CD4-positive, alpha-beta T cell treated with Interleukin-6 for 4 hours (primary cell): ENCODE results near the gene KIZ.

Source experiments
- DNase-seq: peaks from one replicate; pipeline ENCODE4 v3.0.0-alpha.2; 2020; ENCODE audit warnings: mixed read lengths

KIZ gene

GRCh38 chr20:21105429-21106170 is 20.3 kb upstream of the KIZ start:
- peak; percentile 4 for DNase-seq

DNA sequence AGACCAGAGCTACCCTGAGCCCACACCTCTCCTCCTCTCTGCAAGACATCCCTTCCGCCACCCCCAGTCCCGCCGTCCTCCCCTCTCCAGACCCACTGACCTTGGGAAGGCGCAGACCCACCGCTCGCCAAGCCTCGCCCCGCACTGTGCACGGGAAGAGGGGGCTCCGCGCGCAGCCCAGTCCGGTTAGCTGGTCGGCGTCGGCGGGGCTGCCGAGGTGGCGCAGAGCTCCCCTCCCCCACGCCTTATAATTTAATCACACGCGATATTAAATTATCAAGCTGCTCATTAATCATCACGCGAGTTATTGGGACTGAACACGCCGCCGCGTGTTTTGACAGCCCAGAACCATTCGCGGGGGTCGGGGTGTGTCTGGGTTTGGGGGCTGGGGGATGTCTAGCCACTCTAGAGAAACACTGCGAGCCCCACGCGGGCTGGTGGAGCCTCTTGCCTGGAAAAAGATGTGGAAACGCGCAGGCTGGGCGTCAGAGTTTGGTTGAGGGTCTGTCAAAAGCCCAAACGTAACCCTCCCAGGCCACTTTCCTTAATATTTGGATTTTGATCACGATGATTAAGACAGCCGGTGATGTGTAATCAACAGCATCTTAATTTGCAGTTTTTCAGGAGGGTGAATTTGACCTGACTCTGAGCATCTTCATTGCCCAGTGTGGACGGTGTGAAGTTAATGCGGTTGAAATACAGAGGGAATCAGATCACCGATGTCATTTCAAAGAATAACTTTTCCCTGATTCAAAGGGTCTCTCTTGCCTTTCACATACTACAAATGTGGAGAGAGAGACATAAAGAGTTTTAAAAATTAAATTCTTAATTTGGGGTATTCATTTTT is 19.5 kb upstream of the KIZ start, which contains the start of gene LINC00237:
Gene LINC00237 (minus strand): TSS at position 188 of the 847 bp plus-strand sequence.
- peak; percentile 3 for DNase-seq

DNA sequence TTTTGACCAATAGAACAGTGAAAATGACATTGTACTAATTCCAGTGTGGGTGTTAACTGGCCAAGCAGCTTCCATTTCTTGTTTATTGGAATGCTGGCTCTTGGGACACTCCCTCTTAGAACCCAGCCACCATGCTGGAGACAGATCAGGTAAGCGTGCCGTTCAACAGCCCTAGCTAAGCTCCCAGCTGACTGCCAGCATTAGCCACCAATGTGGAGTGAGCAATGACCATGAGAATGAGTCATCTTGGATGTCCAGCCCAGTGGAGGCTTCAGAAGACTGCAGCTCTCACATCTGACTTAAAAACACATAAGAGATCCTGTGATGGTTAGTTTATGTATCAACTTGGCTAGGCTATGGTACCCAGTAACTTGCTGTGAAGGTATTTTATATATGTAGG is 16.7 kb upstream of the KIZ start:
- no peak for DNase-seq

DNA sequence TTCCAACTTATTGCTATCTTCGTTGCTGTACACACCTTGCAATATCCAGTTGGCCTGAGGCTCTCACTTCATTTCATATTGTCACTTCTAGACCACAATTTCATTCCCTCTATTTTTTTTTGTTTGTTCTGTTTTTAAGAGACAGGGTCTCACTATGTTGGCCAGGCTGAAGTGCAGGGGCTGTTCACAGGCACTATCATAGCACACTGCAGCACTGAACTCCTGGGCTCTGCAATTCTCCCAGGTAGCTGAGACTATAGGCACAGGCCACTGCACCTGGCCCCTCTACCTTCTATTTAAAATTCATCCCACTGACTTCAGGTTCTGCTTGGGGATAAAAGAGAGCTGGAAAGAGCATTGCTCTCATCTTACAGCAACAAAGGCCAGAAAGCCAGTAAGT is 15.1 kb upstream of the KIZ start:
- DNase-seq: no peak

DNA sequence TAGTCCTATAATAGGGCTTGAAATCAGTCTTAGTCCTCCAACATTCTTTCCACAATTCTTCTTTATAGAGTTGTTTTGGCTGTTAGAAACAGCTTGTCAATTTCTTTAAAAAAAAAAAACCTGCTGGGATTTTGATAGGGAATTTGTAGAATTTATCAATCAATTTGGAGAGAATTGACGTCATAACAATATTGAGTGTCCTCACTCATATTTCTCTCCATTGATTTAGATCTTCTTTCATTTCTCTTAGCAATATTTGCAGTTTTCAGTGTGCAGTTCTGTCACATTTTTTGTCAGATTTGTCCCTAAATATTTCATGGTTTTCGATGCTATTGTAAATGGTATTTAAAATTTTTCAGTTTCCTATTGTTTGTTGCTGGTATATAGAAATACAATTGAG is 14.5 kb upstream of the KIZ start:
- no peak for DNase-seq

- no peak for DNase-seq
These were observed 12.2 kb upstream of the KIZ start for GRCh38 chr20:21113697-21114096.

DNA sequence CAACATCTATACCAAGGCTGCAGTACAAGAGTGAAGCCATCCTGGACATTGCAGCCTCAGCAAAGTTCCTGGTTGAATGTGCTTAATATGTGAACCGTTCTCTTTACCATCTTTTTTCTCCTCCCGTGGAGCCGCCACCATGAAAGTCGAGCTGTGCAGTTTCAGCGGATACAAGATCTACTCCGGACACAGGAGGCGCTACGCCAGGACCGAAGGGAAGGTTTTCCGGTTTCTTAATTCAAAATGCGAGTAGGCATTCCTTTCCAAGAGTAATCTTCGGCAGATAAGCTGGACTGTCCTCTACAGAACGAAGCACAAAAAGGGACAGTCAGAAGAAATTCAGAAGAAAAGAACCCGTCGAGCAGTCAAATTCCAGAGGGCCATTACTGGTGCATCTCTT is 11.3 kb upstream of the KIZ start:
- no peak for DNase-seq

DNA sequence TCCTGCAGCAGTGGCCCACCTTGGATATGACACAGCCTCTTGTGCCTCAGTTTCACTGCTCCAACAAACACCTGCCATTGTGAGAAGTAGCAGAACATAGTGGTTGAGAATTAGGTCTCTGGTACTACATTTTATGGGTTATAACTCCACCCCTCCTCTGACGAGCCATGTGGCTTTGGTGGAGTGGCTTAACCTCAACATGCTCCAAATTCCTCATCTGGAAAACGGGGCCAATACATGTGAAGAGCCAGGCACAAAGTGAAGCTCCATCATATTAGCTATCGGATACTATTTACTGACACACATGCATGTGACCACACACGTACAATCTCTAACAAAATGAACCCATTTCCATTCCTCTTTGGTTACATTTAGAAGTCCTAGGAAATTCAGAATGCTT is 8.4 kb upstream of the KIZ start:
- no peak for DNase-seq

GRCh38 chr20:21118138-21118537 is 7.7 kb upstream of the KIZ start:
- DNase-seq: no peak

GRCh38 chr20:21118782-21119181 is 7.1 kb upstream of the KIZ start:
- no peak for DNase-seq

GRCh38 chr20:21124190-21124589 is 1.7 kb upstream of the KIZ start:
- DNase-seq: no peak

DNA sequence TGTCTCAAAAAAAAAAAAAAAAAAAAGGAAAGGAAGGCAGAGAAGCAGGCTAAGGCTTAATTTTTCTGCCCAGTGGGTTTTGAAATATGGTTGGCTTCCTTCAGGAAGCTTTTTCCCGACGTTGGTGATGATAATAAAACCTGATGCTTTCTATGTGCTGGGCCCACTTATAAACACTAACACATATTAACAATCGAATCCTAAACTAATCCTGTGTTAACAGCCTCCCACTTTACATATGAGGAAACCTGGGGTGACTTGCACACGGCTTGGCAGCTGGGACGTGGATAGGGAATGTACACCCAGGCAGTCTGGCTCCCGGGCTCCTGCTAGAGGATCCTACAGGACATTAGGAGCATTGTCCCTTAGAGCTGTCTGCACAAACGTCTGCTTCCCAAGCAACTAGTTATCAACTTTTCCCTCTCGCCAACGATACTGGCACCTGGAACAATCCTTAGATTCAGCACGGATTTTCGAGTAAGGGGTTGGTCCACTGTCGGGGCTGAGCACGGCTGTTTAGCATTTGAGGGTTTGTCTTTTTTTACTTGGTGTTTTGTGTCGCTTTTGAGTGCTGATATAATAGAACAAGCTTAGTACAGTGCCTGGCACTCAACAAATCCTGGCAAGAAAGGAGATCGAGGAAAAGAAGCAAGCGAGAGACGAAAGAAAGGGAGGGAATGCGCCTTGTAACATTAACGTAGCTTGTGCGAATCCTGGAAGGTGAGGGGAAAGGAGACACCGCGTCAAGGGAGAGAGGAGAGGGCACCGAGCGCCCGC is 622 bp upstream of the KIZ start:
- DNase-seq: no peak

- DNase-seq: no peak
These were observed 644 bp downstream of the KIZ start for GRCh38 chr20:21126581-21126870.

GRCh38 chr20:21127201-21127981 is 1.5 kb downstream of the KIZ start:
- DNase-seq: no peak

GRCh38 chr20:21129861-21130260 is 4.0 kb downstream of the KIZ start:
- no peak for DNase-seq

DNA sequence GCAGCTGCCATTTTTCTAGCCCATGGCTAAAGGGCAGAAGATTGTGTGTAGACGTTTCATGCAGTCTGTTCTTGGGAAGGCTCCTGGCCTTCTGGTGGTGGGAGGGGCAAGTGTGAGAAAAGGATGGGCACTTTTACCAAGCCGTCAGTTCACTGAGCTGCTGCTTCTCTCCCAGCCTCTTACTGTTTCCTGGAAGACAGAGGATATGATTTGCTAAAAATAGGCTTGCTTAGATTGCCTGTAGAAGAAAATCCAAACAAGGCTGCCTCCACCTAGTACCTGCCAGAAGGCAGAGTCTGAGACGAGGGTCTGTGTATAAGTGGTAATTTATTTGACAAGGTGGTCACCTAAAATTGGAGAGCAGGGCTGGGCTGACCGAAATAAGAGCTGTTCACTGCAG is 7.5 kb downstream of the KIZ start:
- no peak for DNase-seq

GRCh38 chr20:21133917-21134622 is 8.2 kb downstream of the KIZ start:
- DNase-seq: no peak

GRCh38 chr20:21134883-21135493 is 9.1 kb downstream of the KIZ start:
- no peak for DNase-seq

GRCh38 chr20:21136015-21136732 is 10.3 kb downstream of the KIZ start:
- DNase-seq: no peak

DNA sequence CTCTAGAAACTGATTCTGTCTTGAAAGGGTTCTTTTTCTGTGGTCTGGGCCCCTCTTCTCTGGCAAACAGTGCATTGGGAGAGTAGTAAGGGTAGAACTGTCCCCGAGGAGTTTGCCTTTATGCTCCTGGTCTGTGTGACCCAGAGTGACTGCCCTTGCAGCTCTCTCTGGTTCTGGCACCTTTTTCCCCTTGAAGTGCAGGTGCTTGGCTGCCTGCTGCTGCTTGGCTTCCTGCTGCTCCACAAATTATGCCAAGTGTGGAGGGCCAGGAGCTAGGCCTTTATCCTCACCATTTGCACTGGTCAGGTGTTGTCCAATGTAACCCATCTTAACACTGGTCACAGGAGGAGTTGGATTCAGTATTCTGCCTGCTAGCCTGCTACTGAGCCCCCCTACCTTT is 11.2 kb downstream of the KIZ start:
- no peak for DNase-seq
